Measurements from ENCODE around the gene RPL15. TPM values are rescaled to one million over a fixed set of nuclear protein-coding genes. Genes with fewer than 3 reads are reported as not detected.

RPL15 gene
- total and polyA plus RNA-seq, 4 donors, result 1,285 to 3,372 (median 2,309) TPM

DNA sequence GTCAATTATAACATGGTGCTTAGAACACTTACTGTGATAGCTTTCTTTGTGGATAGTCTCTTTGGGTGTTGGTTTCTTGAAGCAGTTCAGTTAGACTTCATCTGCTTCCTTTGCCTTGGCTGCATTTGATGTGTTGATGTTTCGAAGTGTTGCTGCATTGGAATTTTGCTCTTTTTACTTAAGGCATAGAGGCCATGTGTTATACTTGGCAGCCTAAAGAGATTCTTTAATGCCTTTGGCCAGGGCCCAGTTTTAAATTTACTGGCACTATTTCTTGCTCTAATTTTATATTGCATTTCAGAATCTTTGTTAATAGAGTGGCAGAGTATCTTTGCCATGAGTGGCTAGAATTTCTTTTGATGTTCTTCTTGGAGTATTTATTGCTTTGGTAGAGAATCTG, 49.4 kb downstream of the RPL15 start:
- WGBS, 2 donors, result 86 to 91% methylated on average over 1 of the region's 1 CpG
- Histone ChIP-seq H3K9me3 (ENCODE audit: control insufficient read depth in 4 of 4, insufficient read depth in 3 of 4, low read length in 3 of 4) (no peaks in the 10 kb centered on the region), H3K36me3 (ENCODE audit: control insufficient read depth in 4 of 4, insufficient read depth in 4 of 4, low read length in 4 of 4) (peaks cover 4 to 30% (median 9%) of the 10 kb centered on the region in 4 donors), H3K4me3 (no peak overlapping the region), H3K4me1 (ENCODE audit: control insufficient read depth in 5 of 5, insufficient read depth in 5 of 5, low read length in 5 of 5) (peaks cover 0 to 18% (median 2%) of the 10 kb centered on the region in 5 donors), H3K27ac (ENCODE audit: low read depth in 1 of 2, low read length in 1 of 2) (no peak overlapping the region), H3K27me3 (ENCODE audit: control insufficient read depth in 3 of 3, insufficient read depth in 3 of 3, low read length in 2 of 3) (no peaks in the 10 kb centered on the region), H3K9ac (ENCODE audit: insufficient read depth in 1 of 2, low read length in 2 of 2) (no peak overlapping the region)
- DNase-seq (peak; percentile 81 to 99 (median 99)), ATAC-seq (ENCODE audit: insufficient read depth, low FRiP score) (no peak)
- TF ChIP-seq, protein P1, sequence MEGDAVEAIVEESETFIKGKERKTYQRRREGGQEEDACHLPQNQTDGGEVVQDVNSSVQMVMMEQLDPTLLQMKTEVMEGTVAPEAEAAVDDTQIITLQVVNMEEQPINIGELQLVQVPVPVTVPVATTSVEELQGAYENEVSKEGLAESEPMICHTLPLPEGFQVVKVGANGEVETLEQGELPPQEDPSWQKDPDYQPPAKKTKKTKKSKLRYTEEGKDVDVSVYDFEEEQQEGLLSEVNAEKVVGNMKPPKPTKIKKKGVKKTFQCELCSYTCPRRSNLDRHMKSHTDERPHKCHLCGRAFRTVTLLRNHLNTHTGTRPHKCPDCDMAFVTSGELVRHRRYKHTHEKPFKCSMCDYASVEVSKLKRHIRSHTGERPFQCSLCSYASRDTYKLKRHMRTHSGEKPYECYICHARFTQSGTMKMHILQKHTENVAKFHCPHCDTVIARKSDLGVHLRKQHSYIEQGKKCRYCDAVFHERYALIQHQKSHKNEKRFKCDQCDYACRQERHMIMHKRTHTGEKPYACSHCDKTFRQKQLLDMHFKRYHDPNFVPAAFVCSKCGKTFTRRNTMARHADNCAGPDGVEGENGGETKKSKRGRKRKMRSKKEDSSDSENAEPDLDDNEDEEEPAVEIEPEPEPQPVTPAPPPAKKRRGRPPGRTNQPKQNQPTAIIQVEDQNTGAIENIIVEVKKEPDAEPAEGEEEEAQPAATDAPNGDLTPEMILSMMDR (IDR thresholded peaks at IDR 0.05; ENCODE audit: control extremely low read depth, extremely low read depth), result no peak

DNA sequence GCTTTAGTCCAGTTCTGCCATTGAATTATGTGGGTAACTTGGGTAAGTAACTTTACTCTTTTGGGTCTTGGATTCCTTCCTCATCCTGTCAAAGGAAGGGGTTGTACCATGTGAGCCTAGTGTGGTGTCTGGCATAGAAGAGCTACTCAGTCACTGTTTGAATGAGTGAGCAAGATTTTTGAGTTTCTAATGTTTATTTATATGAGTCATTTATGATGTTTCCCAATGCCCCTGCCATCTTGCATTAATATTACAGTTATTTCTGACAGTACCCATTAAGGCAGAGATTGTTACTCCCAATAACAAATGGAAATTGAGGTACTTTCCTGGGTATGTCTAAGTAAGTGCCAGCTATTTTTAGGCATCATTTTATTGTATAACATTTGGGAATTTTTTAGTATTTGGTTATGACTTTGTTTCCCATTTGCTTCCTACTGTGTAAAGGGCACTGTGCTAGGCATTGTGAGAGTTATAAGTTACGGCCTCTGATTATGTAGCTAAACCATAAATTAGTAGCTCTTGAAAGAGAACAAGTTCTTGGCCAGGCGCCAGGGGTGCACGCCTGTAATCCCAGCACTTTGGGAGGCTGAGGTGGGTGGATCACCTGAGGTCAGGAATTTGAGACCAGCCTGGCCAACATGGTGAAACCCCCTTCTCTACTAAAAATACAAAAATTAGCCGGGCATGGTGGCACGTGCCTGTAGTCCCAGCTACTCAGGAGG, 51.7 kb downstream of the RPL15 start:
- no peak for ATAC-seq (ENCODE audit: insufficient read depth, low FRiP score)
- TF ChIP-seq, protein P1 (IDR thresholded peaks at IDR 0.05; ENCODE audit: control extremely low read depth, extremely low read depth), result no peak
- WGBS, 2 donors, result 86 to 90% methylated on average over 5 of the region's 5 CpGs

DNA sequence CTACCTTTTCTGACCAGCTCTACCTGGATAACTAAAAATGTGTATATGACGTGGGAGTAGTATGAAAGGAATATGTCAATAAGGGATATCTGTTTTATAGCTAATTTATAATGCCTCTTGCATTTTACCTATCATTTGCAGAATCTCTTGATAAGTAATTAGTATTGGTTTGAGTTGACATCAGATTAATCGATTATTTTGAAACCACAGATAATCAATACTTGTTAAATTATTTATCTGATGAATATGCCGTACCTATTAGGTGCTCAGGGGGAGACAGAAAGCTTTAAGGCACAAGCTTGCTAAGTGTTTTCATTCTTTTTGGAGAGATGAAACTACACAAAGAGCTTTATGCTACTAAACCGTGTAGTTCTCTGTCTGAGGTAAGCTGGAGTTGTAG, 52.5 kb downstream of the RPL15 start:
- no peaks in the 10 kb centered on the region for H3K9me3 ChIP-seq (ENCODE audit: control insufficient read depth in 4 of 4, insufficient read depth in 3 of 4, low read length in 3 of 4)
- H3K4me3 ChIP-seq, result no peak overlapping the region
- H3K9ac ChIP-seq (ENCODE audit: insufficient read depth in 1 of 2, low read length in 2 of 2), result no peak overlapping the region
- TF ChIP-seq, protein P1 (IDR thresholded peaks at IDR 0.05; ENCODE audit: control extremely low read depth, extremely low read depth), result no peak
- no peak for DNase-seq
- H3K27me3 ChIP-seq (ENCODE audit: control insufficient read depth in 3 of 3, insufficient read depth in 3 of 3, low read length in 2 of 3), result no peaks in the 10 kb centered on the region
- 95 to 96% methylated on average over 4 of the region's 4 CpGs for WGBS, 2 donors
- peaks cover 0 to 18% (median 2%) of the 10 kb centered on the region in 5 donors for H3K4me1 ChIP-seq (ENCODE audit: control insufficient read depth in 5 of 5, insufficient read depth in 5 of 5, low read length in 5 of 5)
- peaks cover 5 to 24% (median 6%) of the 10 kb centered on the region in 4 donors for H3K36me3 ChIP-seq (ENCODE audit: control insufficient read depth in 4 of 4, insufficient read depth in 4 of 4, low read length in 4 of 4)
- H3K27ac ChIP-seq (ENCODE audit: low read depth in 1 of 2, low read length in 1 of 2), result no peak overlapping the region
- ATAC-seq (ENCODE audit: insufficient read depth, low FRiP score), result no peak

More for the DNA sequence above, 51.7 kb downstream of the RPL15 start:
- no peak for DNase-seq
- Histone ChIP-seq H3K9me3 (ENCODE audit: control insufficient read depth in 4 of 4, insufficient read depth in 3 of 4, low read length in 3 of 4) (no peaks in the 10 kb centered on the region), H3K36me3 (ENCODE audit: control insufficient read depth in 4 of 4, insufficient read depth in 4 of 4, low read length in 4 of 4) (peaks cover 5 to 24% (median 6%) of the 10 kb centered on the region in 4 donors), H3K27me3 (ENCODE audit: control insufficient read depth in 3 of 3, insufficient read depth in 3 of 3, low read length in 2 of 3) (no peaks in the 10 kb centered on the region), H3K27ac (ENCODE audit: low read depth in 1 of 2, low read length in 1 of 2) (no peak overlapping the region), H3K4me1 (ENCODE audit: control insufficient read depth in 5 of 5, insufficient read depth in 5 of 5, low read length in 5 of 5) (peaks cover 0 to 18% (median 2%) of the 10 kb centered on the region in 5 donors), H3K4me3 (no peak overlapping the region), H3K9ac (ENCODE audit: insufficient read depth in 1 of 2, low read length in 2 of 2) (no peak overlapping the region)

Other genes with a start within 250 kb of the RPL15 start
- 100 to 1,000 TPM in 1 of 2 donors, 10 to 100 TPM in 1; 74.1 to 156 TPM for gene UBE2E1, start 111.2 kb upstream of the RPL15 start, total RNA-seq
- gene UBE2E1, start 111.2 kb upstream of the RPL15 start, polyA plus RNA-seq, result 10 to 100 TPM; 81.0 to 94.3 TPM
- 10 to 100 TPM in 1 of 2 donors, 1 to 10 TPM in 1; 9.8 to 17.1 TPM for gene NKIRAS1, start 142 bp upstream of the RPL15 start, total RNA-seq
- gene NKIRAS1, start 142 bp upstream of the RPL15 start, polyA plus RNA-seq, result 1 to 10 TPM; 6.7 to 8.4 TPM
- 10 to 100 TPM; 33.3 to 35.7 TPM for gene NR1D2, start 28.2 kb downstream of the RPL15 start, total RNA-seq
- 1 to 10 TPM; 6.1 to 9.1 TPM for gene NR1D2, start 28.2 kb downstream of the RPL15 start, polyA plus RNA-seq

Data from lung (tissue), 12 donors.